Karpas-422 (cell line): ENCODE measurements around the gene SCPEP1. TPM values are rescaled to one million over a fixed set of nuclear protein-coding genes. Genes with fewer than 3 reads are reported as not detected.
"Not testable (repeated sequence)": the region's sequence is repeated elsewhere in the genome, so short reads cannot be mapped to it uniquely, and the experiment has no call there.

Source experiments
- DNase-seq: peaks from one replicate; pipeline ENCODE4 v3.0.0-alpha.2; 2015
- H2AFZ ChIP-seq: fragments of 200-600 bp; sonication (generic); 2 replicates; pipeline ENCODE4 v1.6.1; 2014; ENCODE audit warnings: antibody characterized with exemption, low read length, mixed read lengths
- H3K27ac ChIP-seq: fragments of 200-600 bp; sonication (generic); 2 replicates; pipeline ENCODE4 v1.5.1; 2014; ENCODE audit warnings: mild to moderate bottlenecking, low read length, moderate library complexity
- H3K27me3 ChIP-seq: fragments of 200-600 bp; sonication (generic); 2 replicates; pipeline ENCODE4 v1.6.1; 2014; ENCODE audit warnings: low read length, mixed read lengths
- H3K36me3 ChIP-seq: fragments of 200-600 bp; sonication (generic); 2 replicates; pipeline ENCODE4 v1.6.1; 2014; ENCODE audit warnings: low read length, mixed read lengths; ENCODE audit not compliant: insufficient read depth
- H3K4me1 ChIP-seq: fragments of 200-600 bp; sonication (generic); 2 replicates; pipeline ENCODE4 v1.6.1; 2014; ENCODE audit warnings: mild to moderate bottlenecking, low read length, mixed read lengths
- H3K4me2 ChIP-seq: fragments of 200-600 bp; sonication (generic); 2 replicates; pipeline ENCODE4 v1.6.1; 2014; ENCODE audit warnings: low read length, low read depth, mild to moderate bottlenecking; ENCODE audit not compliant: poor library complexity, severe bottlenecking
- H3K4me3 ChIP-seq: fragments of 200-600 bp; sonication (generic); 2 replicates; pipeline ENCODE4 v1.5.1; 2014; ENCODE audit warnings: mild to moderate bottlenecking, antibody characterized with exemption, low read length, mixed read lengths
- H3K79me2 ChIP-seq: fragments of 200-600 bp; sonication (generic); 2 replicates; pipeline ENCODE4 v1.6.1; 2014; ENCODE audit warnings: mild to moderate bottlenecking, low read length, mixed read lengths
- H3K9ac ChIP-seq: fragments of 200-600 bp; sonication (generic); 2 replicates; pipeline ENCODE4 v1.6.0; 2014; ENCODE audit warnings: low read length
- H3K9me2 ChIP-seq: fragments of 200-600 bp; sonication (generic), shearing (Covaris generic); replicated peaks from 2 replicates; pipeline ENCODE4 v1.6.0; 2014; ENCODE audit warnings: mild to moderate bottlenecking, low read length, moderate library complexity; ENCODE audit not compliant: insufficient read depth
- H3K9me3 ChIP-seq: fragments of 300-700, 200-600 bp; sonication (generic); 2 replicates; pipeline ENCODE4 v1.6.1; 2014; ENCODE audit warnings: low read length, mixed read lengths
- H4K20me1 ChIP-seq: fragments of 200-600 bp; sonication (generic); 2 replicates; pipeline ENCODE4 v1.6.1; 2014; ENCODE audit warnings: mild to moderate bottlenecking, antibody characterized with exemption, low read length, low read depth; ENCODE audit not compliant: insufficient read depth
- total RNA-seq: library from RNA; depleted of rRNA; stranded (reverse); fragments of >200 nt; shearing (Covaris generic); gene quantifications from 2 replicates; pipeline ENCODE4 v1.2.3, GENCODE V29; 2014; ENCODE audit warnings: low replicate concordance

The SCPEP1 gene
- total RNA-seq, 1 experiment from 2014 or later: 22.2 TPM

GRCh38 chr17:56973520-56973919 is 4.4 kb upstream of the SCPEP1 start:
- Histone ChIP-seq H2AFZ (no peak overlapping the region), H3K4me3 (no peak overlapping the region), H3K4me2 (no peak overlapping the region), H3K9me3 (no peaks in the 10 kb centered on the region), H3K9ac (no peak overlapping the region), H3K9me2 (no peaks in the 10 kb centered on the region), H3K4me1 (peaks cover 9% of the 10 kb centered on the region), H4K20me1 (no peaks in the 10 kb centered on the region), H3K27me3 (no peaks in the 10 kb centered on the region), H3K79me2 (no peaks in the 10 kb centered on the region), H3K36me3 (no peaks in the 10 kb centered on the region), H3K27ac (no peak overlapping the region)
- DNase-seq: no peak

GRCh38 chr17:56974055-56974454 is 3.9 kb upstream of the SCPEP1 start:
- no peak overlapping the region for H2AFZ ChIP-seq
- H3K9ac ChIP-seq: no peak overlapping the region
- no peaks in the 10 kb centered on the region for H4K20me1 ChIP-seq
- no peaks in the 10 kb centered on the region for H3K9me3 ChIP-seq
- H3K27me3 ChIP-seq: no peaks in the 10 kb centered on the region
- H3K4me2 ChIP-seq: no peak overlapping the region
- H3K4me3 ChIP-seq: no peak overlapping the region
- DNase-seq: no peak
- no peaks in the 10 kb centered on the region for H3K36me3 ChIP-seq
- no peaks in the 10 kb centered on the region for H3K9me2 ChIP-seq
- H3K4me1 ChIP-seq: peaks cover 15% of the 10 kb centered on the region
- H3K79me2 ChIP-seq: no peaks in the 10 kb centered on the region
- no peak overlapping the region for H3K27ac ChIP-seq

GRCh38 chr17:56975656-56976055 is 2.3 kb upstream of the SCPEP1 start:
- no peak for DNase-seq
- H3K9me2 ChIP-seq: no peaks in the 10 kb centered on the region
- H3K36me3 ChIP-seq: no peaks in the 10 kb centered on the region
- no peak overlapping the region for H3K27ac ChIP-seq
- H3K4me2 ChIP-seq: no peak overlapping the region
- no peaks in the 10 kb centered on the region for H3K9me3 ChIP-seq
- H3K27me3 ChIP-seq: no peaks in the 10 kb centered on the region
- H2AFZ ChIP-seq: no peak overlapping the region
- no peak overlapping the region for H3K4me3 ChIP-seq
- H3K79me2 ChIP-seq: no peaks in the 10 kb centered on the region
- H4K20me1 ChIP-seq: no peaks in the 10 kb centered on the region
- H3K9ac ChIP-seq: no peak overlapping the region
- peaks cover 21% of the 10 kb centered on the region for H3K4me1 ChIP-seq

- no peaks in the 10 kb centered on the region for H4K20me1 ChIP-seq
- H3K4me3 ChIP-seq: peak overlapping the region; percentile 81; the same call in 1 of the 2 replicates
- no peak overlapping the region for H2AFZ ChIP-seq
- no peak overlapping the region for H3K27ac ChIP-seq
- H3K4me1 ChIP-seq: peaks cover 21% of the 10 kb centered on the region
- no peaks in the 10 kb centered on the region for H3K79me2 ChIP-seq
- no peaks in the 10 kb centered on the region for H3K36me3 ChIP-seq
- no peak for DNase-seq
- H3K4me2 ChIP-seq: peak overlapping the region; percentile 87
- no peaks in the 10 kb centered on the region for H3K9me3 ChIP-seq
- H3K27me3 ChIP-seq: no peaks in the 10 kb centered on the region
- H3K9me2 ChIP-seq: no peaks in the 10 kb centered on the region
- no peak overlapping the region for H3K9ac ChIP-seq
These were observed 856 bp upstream of the SCPEP1 start for GRCh38 chr17:56976941-56977608.

- Histone ChIP-seq H2AFZ (peak overlapping the region; percentile 26), H3K9ac (peak overlapping the region; percentile 75), H3K4me1 (peaks cover 21% of the 10 kb centered on the region), H3K36me3 (no peaks in the 10 kb centered on the region), H3K4me2 (peak overlapping the region; percentile 87), H3K9me2 (no peaks in the 10 kb centered on the region), H4K20me1 (no peaks in the 10 kb centered on the region), H3K27ac (no peak overlapping the region), H3K9me3 (no peaks in the 10 kb centered on the region), H3K27me3 (no peaks in the 10 kb centered on the region), H3K4me3 (peak overlapping the region; percentile 81), H3K79me2 (no peaks in the 10 kb centered on the region)
- DNase-seq: peak; percentile 67
These were observed 635 bp downstream of the SCPEP1 start for GRCh38 chr17:56978441-56979090.

GRCh38 chr17:56979091-56979480 is 1.2 kb downstream of the SCPEP1 start:
- H3K4me1 ChIP-seq: peaks cover 21% of the 10 kb centered on the region
- no peaks in the 10 kb centered on the region for H3K79me2 ChIP-seq
- H2AFZ ChIP-seq: peak overlapping the region; percentile 26; the same call in 1 of the 2 replicates
- peak overlapping the region; percentile 87 for H3K4me2 ChIP-seq
- no peaks in the 10 kb centered on the region for H3K9me2 ChIP-seq
- peak overlapping the region; percentile 75 for H3K9ac ChIP-seq
- DNase-seq: no peak
- no peaks in the 10 kb centered on the region for H4K20me1 ChIP-seq
- peak overlapping the region; percentile 81 for H3K4me3 ChIP-seq
- no peaks in the 10 kb centered on the region for H3K27me3 ChIP-seq
- H3K9me3 ChIP-seq: no peaks in the 10 kb centered on the region
- H3K36me3 ChIP-seq: no peaks in the 10 kb centered on the region
- H3K27ac ChIP-seq: no peak overlapping the region

- not testable (repeated sequence) for H4K20me1 ChIP-seq
These were observed 2.6 kb downstream of the SCPEP1 start for GRCh38 chr17:56980526-56980925.

GRCh38 chr17:56982312-56982711 is 4.4 kb downstream of the SCPEP1 start:
- H4K20me1 ChIP-seq: no peaks in the 10 kb centered on the region
- H3K36me3 ChIP-seq: no peaks in the 10 kb centered on the region
- no peaks in the 10 kb centered on the region for H3K9me2 ChIP-seq
- no peak overlapping the region for H3K4me3 ChIP-seq
- peaks cover 20% of the 10 kb centered on the region for H3K4me1 ChIP-seq
- no peak overlapping the region for H3K4me2 ChIP-seq
- no peak overlapping the region for H3K9ac ChIP-seq
- H3K9me3 ChIP-seq: no peaks in the 10 kb centered on the region
- H3K27me3 ChIP-seq: no peaks in the 10 kb centered on the region
- no peaks in the 10 kb centered on the region for H3K79me2 ChIP-seq
- H3K27ac ChIP-seq: no peak overlapping the region
- DNase-seq: no peak
- no peak overlapping the region for H2AFZ ChIP-seq

More at GRCh38 chr17:56980526-56980925, 2.6 kb downstream of the SCPEP1 start:
- H3K4me3 ChIP-seq, H3K9ac ChIP-seq, H2AFZ ChIP-seq, H3K79me2 ChIP-seq, H3K4me2 ChIP-seq, H3K27me3 ChIP-seq, H3K27ac ChIP-seq, H3K36me3 ChIP-seq, H3K9me3 ChIP-seq, H3K9me2 ChIP-seq, DNase-seq: not testable (repeated sequence)
- peaks cover 21% of the 10 kb centered on the region for H3K4me1 ChIP-seq
